ENCODE measurements around the gene SIAH2.

DNA sequence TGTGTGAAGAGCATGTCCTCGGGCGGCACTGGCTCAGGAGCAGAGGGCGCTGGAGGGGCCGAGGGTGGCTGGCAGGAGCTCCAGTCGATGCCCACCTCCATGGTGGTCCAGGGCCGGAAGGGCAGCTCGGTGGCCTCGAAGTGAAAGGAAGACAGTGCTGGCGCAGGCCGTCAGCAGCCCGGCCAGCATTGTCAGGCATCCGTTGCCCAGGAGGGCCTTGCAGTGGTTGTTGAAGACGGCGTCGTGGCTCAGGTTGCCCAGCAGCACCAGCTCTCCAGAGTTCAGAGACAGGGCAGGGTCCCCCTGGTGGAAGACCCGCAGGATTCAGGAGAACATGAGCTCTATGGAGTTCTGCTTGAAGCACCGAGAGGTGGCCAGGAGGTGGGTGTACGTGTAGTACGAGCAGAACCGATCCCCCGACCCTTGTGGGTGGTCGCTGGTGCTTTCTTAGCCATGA lies 16.5 kb upstream of the SIAH2 start:
- no peak for TF ChIP-seq CTCF (IDR thresholded peaks at IDR 0.05; ENCODE audit: borderline replicate concordance, extremely low read depth, low read length, poor library complexity, severe bottlenecking)
- TF ChIP-seq EZH2 (IDR thresholded peaks at IDR 0.05; ENCODE audit: borderline replicate concordance, low read depth, low read length, severe bottlenecking): no peak
